Stimulated activated naive CD8-positive, alpha-beta T cell treated with anti-CD3 and anti-CD28 coated beads, Interleukin-15, amount 100 ng/mL, for 72 hours (primary cell): Measurements from ENCODE around the gene HPS6.

ENCODE experiments used
- ATAC-seq: fragments of 150-1000 bp; cut with Tn5 transposase; 2 replicates; pipeline ENCODE4 v1.10.0; 2021; ENCODE audit warnings: mild to moderate bottlenecking, moderate library complexity
- DNase-seq, 2 donors: peaks; one replicate each; pipeline ENCODE4 v3.0.0; 2021 to 2022
- H3K27ac Mint-ChIP-seq, 2 donors: one replicate each; pipeline ENCODE4 v1.8.0; 2022; ENCODE audit warnings: mild to moderate bottlenecking in 2 of 2, mixed read lengths in 2 of 2, moderate library complexity in 2 of 2
- H3K27me3 Mint-ChIP-seq: one replicate; pipeline ENCODE4 v1.8.0; 2022; ENCODE audit warnings: mixed read lengths
- H3K4me1 Mint-ChIP-seq: one replicate; pipeline ENCODE4 v1.8.0; 2022; ENCODE audit warnings: mild to moderate bottlenecking, mixed read lengths
- H3K4me3 Mint-ChIP-seq, 2 donors: one replicate each; pipeline ENCODE4 v1.8.0; 2022; ENCODE audit warnings: mild to moderate bottlenecking in 2 of 2, mixed read lengths in 2 of 2, moderate library complexity in 1 of 2
- H3K9me3 Mint-ChIP-seq, 2 donors: one replicate each; pipeline ENCODE4 v1.8.0; 2022; ENCODE audit warnings: mixed read lengths in 2 of 2

The HPS6 gene

DNA sequence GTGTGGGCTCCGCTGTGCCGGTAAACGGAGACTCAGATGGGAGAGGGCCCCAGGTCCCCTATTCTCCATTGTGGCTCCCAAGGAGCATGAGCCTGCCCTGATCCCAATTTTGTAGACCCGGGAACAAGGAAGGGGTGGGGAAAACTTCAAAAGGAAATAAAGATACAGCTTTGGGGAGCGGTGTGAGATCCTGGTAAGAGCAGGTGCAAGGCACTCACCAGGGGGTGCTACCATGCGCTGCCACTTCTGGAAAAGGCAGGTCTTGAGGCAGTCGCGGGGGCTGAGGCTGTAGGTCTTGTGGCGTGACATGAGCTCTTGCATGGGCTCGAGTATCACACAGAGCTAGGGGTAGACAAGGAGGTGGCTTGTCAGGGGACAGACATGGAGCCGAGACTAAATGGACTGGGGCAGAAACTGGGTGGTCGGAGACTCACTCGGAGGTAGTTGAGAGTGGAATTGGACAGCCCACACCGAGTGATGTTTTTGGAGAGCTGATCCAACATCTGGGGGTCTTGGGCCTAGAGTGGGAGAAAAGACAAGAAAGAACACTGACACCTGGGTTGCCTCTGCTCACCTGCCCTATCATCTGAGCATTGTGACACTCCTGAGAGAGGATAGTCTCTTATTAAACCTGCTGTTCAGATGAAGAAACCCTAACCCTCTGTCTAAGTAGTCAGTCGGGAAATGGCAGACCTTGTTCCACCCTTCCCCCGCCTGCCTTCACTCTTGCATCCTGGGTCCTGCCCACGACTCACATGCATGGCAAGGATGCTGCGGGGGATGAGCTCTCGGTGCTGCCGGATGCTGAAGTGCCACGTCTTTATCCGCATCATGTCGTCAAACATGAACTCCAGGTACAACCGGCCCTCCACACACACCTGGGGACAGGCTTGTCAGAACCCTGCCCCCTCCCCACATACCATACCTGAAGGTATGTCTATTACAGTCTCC, 44.3 kb downstream of the HPS6 start:
- Mint-ChIP-seq H3K9me3 (no peaks in the 10 kb centered on the region), H3K4me1 (peaks cover 53% of the 10 kb centered on the region), H3K4me3 (no peak overlapping the region), H3K27ac (peak overlapping the region in 1 of 2 donors; percentile 45), H3K27me3 (no peaks in the 10 kb centered on the region)
- ATAC-seq (no peak), DNase-seq (no peak)

DNA sequence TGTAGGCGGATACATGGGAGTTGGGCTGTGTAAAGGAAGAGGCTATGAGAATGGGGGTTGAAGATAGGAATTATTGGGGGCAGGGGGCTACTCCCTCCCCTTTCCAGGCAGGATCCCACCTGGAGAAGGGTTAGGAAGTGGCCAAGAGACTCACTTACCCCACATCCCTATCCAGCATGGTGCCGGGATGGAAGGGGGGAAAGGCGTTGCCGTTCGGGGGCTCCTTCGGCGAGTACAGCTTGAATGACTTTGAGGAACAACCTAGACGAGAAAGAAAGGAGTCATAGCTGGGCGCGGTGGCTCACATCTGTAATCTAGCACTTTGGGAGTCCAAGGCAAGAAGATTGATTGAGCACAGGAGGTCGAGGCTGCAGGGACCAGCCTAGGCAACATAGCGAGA, 46.1 kb downstream of the HPS6 start:
- Mint-ChIP-seq H3K4me1 (peaks cover 54% of the 10 kb centered on the region), H3K4me3 (no peak overlapping the region), H3K27ac (no peak overlapping the region), H3K9me3 (no peaks in the 10 kb centered on the region), H3K27me3 (no peaks in the 10 kb centered on the region)
- DNase-seq, result no peak
- no peak for ATAC-seq

DNA sequence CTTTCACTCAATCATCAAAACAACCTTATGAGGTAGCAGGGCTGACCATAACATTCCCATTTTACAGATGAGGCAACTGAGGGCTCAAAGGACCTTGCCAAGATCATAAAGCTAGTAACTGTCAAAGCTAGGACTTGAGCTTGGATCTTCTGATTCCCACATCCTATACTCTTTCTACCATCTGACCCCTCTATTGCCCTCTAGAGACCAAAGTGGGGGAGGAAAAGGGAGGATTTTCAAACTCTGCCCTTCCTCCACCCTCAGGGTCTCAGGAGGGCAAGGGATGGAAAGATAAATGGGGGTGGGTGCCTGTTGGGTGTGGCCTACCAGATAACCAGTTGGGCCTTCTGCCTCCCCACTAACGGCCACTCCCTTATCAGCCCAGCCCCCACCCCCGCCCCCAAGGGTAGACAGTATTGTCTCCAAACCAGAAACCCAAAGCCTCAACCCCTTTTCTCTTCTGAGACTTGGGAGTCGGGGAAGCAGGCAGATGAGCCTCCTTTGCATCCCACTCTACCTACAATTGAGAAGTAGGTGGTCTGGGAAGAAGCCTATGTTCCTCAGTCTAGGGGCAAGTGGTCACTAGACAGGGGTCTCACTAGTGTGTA, 47.2 kb downstream of the HPS6 start:
- H3K27ac Mint-ChIP-seq, result no peak overlapping the region
- H3K4me3 Mint-ChIP-seq, result peak overlapping the region; percentile 91 to 99
- no peak for DNase-seq
- H3K4me1 Mint-ChIP-seq, result peaks cover 55% of the 10 kb centered on the region
- no peaks in the 10 kb centered on the region for H3K9me3 Mint-ChIP-seq
- H3K27me3 Mint-ChIP-seq, result no peaks in the 10 kb centered on the region
- no peak for ATAC-seq

DNA sequence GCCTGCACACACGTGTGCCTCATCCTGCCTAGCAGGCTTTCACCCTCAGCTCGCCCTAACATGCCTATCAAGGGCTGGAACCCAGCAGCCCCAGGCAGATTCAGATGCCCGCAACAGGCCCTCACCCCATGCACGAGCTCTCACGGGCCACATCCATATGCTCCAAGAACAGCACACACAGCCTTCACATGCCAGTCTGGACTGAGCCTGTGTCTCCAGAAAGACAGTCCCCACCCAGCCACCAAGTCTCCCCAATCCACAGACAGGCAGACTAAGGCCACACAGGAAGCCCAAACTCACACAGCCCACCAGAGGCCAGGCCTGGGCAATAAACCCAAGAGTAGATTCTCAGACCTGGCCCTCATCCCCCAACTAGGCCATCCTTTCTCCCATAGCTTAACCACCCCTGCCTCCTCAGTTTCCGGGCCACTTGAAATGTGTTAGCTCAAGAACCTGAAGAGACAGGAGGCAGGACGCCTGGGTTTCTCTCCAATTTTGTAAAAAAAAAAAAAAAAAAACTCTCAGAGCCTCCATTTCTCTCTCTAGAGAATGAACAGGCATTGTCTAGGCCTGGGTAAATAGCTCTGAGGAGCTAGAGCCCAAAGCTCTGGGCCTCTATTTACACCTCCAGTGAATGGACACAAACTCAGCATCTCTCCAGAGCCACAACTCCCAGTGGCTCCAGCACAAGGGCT, 48.3 kb downstream of the HPS6 start:
- Mint-ChIP-seq H3K4me1 (peaks cover 66% of the 10 kb centered on the region), H3K4me3 (peak overlapping the region; percentile 91 to 99), H3K27ac (peak overlapping the region; percentile 92), H3K9me3 (no peaks in the 10 kb centered on the region), H3K27me3 (no peaks in the 10 kb centered on the region)
- ATAC-seq, result no peak
- no peak for DNase-seq

DNA sequence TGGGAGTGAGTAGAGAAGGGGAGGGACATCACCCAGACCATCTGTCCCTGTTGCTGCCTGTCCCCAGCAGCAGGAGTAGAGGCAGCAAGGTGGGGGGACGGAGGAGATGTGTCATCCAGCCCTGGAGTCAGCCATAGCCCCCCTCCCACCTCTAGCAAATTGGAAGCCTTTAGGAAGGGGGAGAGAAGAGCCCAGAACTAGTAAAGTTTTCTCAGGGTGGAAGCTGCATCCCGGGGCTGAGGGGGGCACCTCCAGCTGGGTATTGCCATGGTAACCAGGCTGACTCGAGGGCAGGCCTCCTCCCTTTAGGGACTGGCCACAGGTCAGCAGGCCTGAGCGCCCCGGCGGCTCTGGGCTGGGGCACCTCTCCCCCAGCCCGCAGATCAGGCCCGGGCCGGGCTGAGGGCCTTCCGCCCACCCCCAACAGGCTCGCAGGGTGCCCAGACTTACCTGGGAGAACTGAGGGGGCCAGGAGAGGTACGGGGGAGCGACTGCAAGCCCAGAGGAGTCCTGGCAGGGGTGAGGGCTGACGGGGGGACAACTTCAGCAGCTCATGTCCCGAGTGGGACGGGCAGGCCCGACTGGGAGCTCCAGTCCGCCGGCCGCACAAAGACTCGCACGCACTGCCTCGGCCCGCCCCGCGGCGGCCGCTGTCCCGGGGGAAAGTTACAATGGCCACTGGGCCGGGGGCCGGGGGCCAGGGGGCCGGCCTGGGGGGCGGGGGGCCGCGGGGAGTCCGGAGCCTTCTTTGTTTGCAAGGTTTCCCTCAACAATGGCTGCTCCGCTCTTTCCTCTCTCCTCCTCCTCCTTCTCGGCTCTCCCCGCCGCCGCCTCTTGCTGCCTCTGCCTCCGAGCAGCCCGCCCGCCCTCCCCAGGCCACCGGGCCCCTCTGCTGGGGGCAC, 49.1 kb downstream of the HPS6 start:
- ATAC-seq (peak; percentile 8), DNase-seq (peak in 1 of 2 donors; percentile 24)
- H3K27me3 Mint-ChIP-seq, result no peaks in the 10 kb centered on the region
- peak overlapping the region; percentile 92 to 94 for H3K27ac Mint-ChIP-seq
- peaks cover 74% of the 10 kb centered on the region for H3K4me1 Mint-ChIP-seq
- H3K4me3 Mint-ChIP-seq, result peak overlapping the region; percentile 91 to 99
- no peaks in the 10 kb centered on the region for H3K9me3 Mint-ChIP-seq

DNA sequence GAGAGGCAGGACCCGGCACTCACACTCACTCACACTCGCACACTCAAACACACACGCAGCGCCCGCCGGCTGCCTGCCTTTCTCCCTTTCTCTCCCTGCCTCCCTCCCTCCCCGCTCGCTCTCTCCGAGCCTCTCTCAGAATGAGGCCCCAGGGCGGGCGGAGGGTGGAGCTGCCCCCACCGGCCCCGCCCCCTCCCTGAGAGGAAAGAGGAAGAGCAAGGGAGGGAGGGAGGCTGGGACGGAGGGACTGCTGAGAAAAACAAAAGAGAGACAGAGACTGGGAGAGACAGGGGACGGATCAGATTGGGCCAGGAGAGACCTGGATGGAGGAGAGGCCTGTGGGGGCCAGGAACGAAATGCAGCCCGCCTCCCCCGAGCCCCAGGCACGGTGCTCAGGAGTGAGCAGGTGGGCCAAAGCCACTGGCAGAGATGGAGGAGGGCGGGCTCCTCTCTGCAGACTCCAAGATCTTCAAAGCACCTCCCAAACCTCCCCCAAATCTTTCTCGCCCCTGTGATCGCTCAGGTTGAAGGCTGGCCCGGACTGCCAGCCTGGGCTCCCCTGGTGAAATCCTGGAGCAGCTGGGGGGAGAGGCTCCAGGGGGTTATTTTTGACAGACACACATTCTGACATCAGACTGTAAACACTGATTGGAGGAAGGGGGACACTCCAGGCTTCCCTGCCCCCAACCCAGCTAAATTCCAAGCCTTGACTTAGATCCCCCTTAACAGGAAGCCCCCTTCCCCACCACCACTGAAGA, 49.9 kb downstream of the HPS6 start:
- ATAC-seq, result peak; percentile 68
- H3K27ac Mint-ChIP-seq, result peak overlapping the region; percentile 92 to 94

DNA sequence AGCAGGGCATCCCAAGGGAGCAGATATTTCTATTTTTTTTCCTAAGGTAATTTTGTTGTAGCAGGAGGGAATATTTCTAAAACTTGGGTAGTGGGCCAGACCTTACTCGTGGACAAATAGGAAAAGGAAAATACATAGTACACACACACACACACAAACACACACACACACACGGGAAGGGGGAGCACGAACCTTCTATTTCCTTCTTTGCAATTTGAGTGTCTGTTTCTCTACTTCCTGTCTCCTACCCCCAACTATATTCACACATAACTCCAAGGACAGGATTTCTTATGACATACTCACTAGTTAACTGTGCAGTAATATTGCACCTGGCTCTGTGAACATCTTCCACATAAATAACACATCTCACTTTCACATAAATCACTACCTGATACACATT, 50.6 kb downstream of the HPS6 start:
- Mint-ChIP-seq H3K27ac (peak overlapping the region; percentile 92 to 94), H3K4me3 (peak overlapping the region; percentile 91 to 99), H3K27me3 (no peaks in the 10 kb centered on the region), H3K9me3 (no peaks in the 10 kb centered on the region), H3K4me1 (peaks cover 74% of the 10 kb centered on the region)
- DNase-seq, result no peak
- no peak for ATAC-seq

More for the DNA sequence above, 49.9 kb downstream of the HPS6 start:
- no peaks in the 10 kb centered on the region for H3K9me3 Mint-ChIP-seq
- H3K4me3 Mint-ChIP-seq, result peak overlapping the region; percentile 91 to 99
- H3K4me1 Mint-ChIP-seq, result peaks cover 74% of the 10 kb centered on the region
- H3K27me3 Mint-ChIP-seq, result no peaks in the 10 kb centered on the region
- DNase-seq, result peak; percentile 72 to 78

DNA sequence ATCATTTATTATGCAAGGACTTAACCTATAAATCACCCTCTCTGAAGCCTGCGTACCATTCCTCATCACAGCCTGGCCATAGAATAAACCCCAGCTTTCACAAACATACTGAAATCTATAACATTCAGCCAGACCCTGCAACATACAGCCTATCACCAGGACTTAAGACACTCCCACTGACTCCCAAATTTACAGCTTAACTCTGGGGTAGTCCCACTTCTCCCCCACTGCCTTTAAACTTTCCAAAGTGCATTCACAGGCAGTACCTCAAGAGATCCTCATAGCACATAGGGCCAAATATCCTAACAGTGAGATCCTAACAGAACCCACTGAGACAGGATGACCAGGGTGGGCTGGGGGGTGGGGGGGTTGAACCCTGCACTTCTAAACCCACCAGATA, 51.5 kb downstream of the HPS6 start:
- no peaks in the 10 kb centered on the region for H3K27me3 Mint-ChIP-seq
- H3K4me1 Mint-ChIP-seq, result peaks cover 75% of the 10 kb centered on the region
- H3K4me3 Mint-ChIP-seq, result peak overlapping the region; percentile 91 to 99
- no peaks in the 10 kb centered on the region for H3K9me3 Mint-ChIP-seq
- peak overlapping the region in 1 of 2 donors; percentile 51 for H3K27ac Mint-ChIP-seq
- DNase-seq (no peak), ATAC-seq (no peak)
